CD14-positive monocyte (primary cell): Measurements from ENCODE around the gene ATP5PD. TPM values are rescaled to one million over a fixed set of nuclear protein-coding genes. Genes with fewer than 3 reads are reported as not detected.
A peak's percentile ranks its signal among the peaks of the same experiment; 100 is the strongest.
"Not testable (repeated sequence)": the region's sequence is repeated elsewhere in the genome, so short reads cannot be mapped to it uniquely, and the experiment has no call there.

Source experiments
- DNase-seq, 3 donors: peaks; one replicate each; pipeline ENCODE4 v3.0.0-alpha.2; 2011 to 2022
- H2AFZ ChIP-seq: 2 replicates; pipeline ENCODE4 v1.6.0; 2012; ENCODE audit warnings: mild to moderate bottlenecking, low read depth, low read length, inconsistent platforms; ENCODE audit not compliant: insufficient read depth, poor library complexity, severe bottlenecking
- H3K27ac ChIP-seq, 2 donors: 1 replicate in 1 of 2; 2 replicates in 1 of 2; pipeline ENCODE4 v1.5.1; 2012 to 2013; ENCODE audit warnings: low read length in 2 of 2, control low read depth in 1 of 2, inconsistent platforms in 1 of 2, low read depth in 1 of 2, mild to moderate bottlenecking in 1 of 2
- H3K27me3 ChIP-seq, 2 donors: one replicate each; pipeline versions ENCODE4 v1.6.0 to v1.6.1; 2011 to 2013; ENCODE audit warnings: low read length in 2 of 2; ENCODE audit not compliant: control insufficient read depth in 2 of 2, insufficient read depth in 2 of 2
- H3K36me3 ChIP-seq, 2 donors: replicated peaks in 1 of 2; 1 replicate in 1 of 2; 2 replicates in 1 of 2; pipeline versions ENCODE4 v1.5.1 to v1.6.1; 2012 to 2013; ENCODE audit warnings: low read length in 2 of 2, control low read depth in 1 of 2, inconsistent platforms in 1 of 2, mild to moderate bottlenecking in 1 of 2; ENCODE audit not compliant: insufficient read depth in 2 of 2, control insufficient read depth in 1 of 2
- H3K4me1 ChIP-seq, 2 donors: 1 replicate in 1 of 2; 2 replicates in 1 of 2; pipeline versions ENCODE4 v1.5.1 to v1.6.1; 2012 to 2013; ENCODE audit warnings: low read length in 2 of 2, control low read depth in 1 of 2, inconsistent platforms in 1 of 2, mild to moderate bottlenecking in 1 of 2, moderate library complexity in 1 of 2; ENCODE audit not compliant: insufficient read depth in 2 of 2, control insufficient read depth in 1 of 2
- H3K4me2 ChIP-seq: replicated peaks from 2 replicates; pipeline ENCODE3; 2012; ENCODE audit warnings: low read length, moderate library complexity, mild to moderate bottlenecking; ENCODE audit not compliant: poor library complexity, severe bottlenecking; ENCODE audit errors: extremely low read depth
- H3K4me3 ChIP-seq, 3 experiments: fragments of 200-600 bp in 1 of 3; sonication (generic) in 1 of 3; replicated peaks in 1 of 3; 1 replicate in 2 of 3; 2 replicates in 1 of 3; pipeline ENCODE4 v1.5.1; 2011 to 2013; ENCODE audit warnings: low read length in 3 of 3, mild to moderate bottlenecking in 3 of 3, control low read depth in 2 of 3, low read depth in 2 of 3, inconsistent platforms in 1 of 3, moderate library complexity in 1 of 3
- H3K79me2 ChIP-seq: 2 replicates; pipeline ENCODE4 v1.6.0; 2012; ENCODE audit warnings: mild to moderate bottlenecking, control low read depth, inconsistent platforms, low read length, moderate library complexity; ENCODE audit not compliant: insufficient read depth
- H3K9ac ChIP-seq: 2 replicates; pipeline ENCODE4 v1.6.0; 2017; ENCODE audit warnings: low read length, mild to moderate bottlenecking; ENCODE audit not compliant: insufficient read depth, poor library complexity, severe bottlenecking
- H3K9me3 ChIP-seq, 2 donors: replicated peaks in 1 of 2; 1 replicate in 1 of 2; 2 replicates in 1 of 2; pipeline versions ENCODE4 v1.5.1 to v1.6.1; 2012 to 2013; ENCODE audit warnings: low read length in 2 of 2, control low read depth in 1 of 2; ENCODE audit not compliant: control insufficient read depth in 1 of 2, insufficient read depth in 1 of 2
- H4K20me1 ChIP-seq: 2 replicates; pipeline ENCODE4 v1.6.0; 2012; ENCODE audit warnings: mild to moderate bottlenecking, low read length, control low read depth, moderate library complexity; ENCODE audit not compliant: insufficient read depth
- H3K27ac Mint-ChIP-seq, 7 donors: one replicate each; pipeline ENCODE4 v1.8.0; 2020; ENCODE audit warnings: mild to moderate bottlenecking in 7 of 7, mixed read lengths in 7 of 7, moderate library complexity in 6 of 7, inconsistent platforms in 2 of 7
- H3K27me3 Mint-ChIP-seq, 3 donors: one replicate each; pipeline ENCODE4 v1.8.0; 2021 to 2022; ENCODE audit warnings: low read depth in 3 of 3, mild to moderate bottlenecking in 3 of 3, mixed read lengths in 3 of 3, moderate library complexity in 3 of 3, inconsistent platforms in 1 of 3
- H3K36me3 Mint-ChIP-seq, 2 donors: one replicate each; pipeline ENCODE4 v1.8.0; 2020; ENCODE audit warnings: mixed read lengths in 2 of 2, inconsistent platforms in 1 of 2, mild to moderate bottlenecking in 1 of 2
- H3K4me1 Mint-ChIP-seq: one replicate; pipeline ENCODE4 v1.8.0; 2020; ENCODE audit warnings: mild to moderate bottlenecking, mixed read lengths
- H3K4me3 Mint-ChIP-seq, 2 donors: one replicate each; pipeline ENCODE4 v1.8.0; 2020; ENCODE audit warnings: mild to moderate bottlenecking in 2 of 2, mixed read lengths in 2 of 2, moderate library complexity in 1 of 2
- H3K9me3 Mint-ChIP-seq, 7 donors: one replicate each; pipeline ENCODE4 v1.8.0; 2020 to 2022; ENCODE audit warnings: mixed read lengths in 7 of 7, mild to moderate bottlenecking in 6 of 7, moderate library complexity in 6 of 7, inconsistent platforms in 2 of 7
- WGBS: methylation state at CpG from one replicate; pipeline ENCODE4 v1.1.5; 2013; ENCODE audit warnings: missing lambda C conversion rate; ENCODE audit not compliant: insufficient coverage; 5-methylcytosine and 5-hydroxymethylcytosine counted together
- intact Hi-C, 2 donors: fragments of 100-400 bp; cut with micrococcal nuclease; formaldehyde crosslinking; loops; one replicate each; pipeline versions ENCODE4 v1.15.0 to v1.15.1; 2023
- polyA plus RNA-seq, 3 donors: library from polyadenylated mRNA; depleted of rRNA in 1 of 3; unstranded in 2 of 3; stranded (reverse) in 1 of 3; fragments of 300-500 nt in 2 of 3; fragments of >200 nt in 1 of 3; fragmentation: Illumina TruSeq in 2 of 3; gene quantifications; 1 replicate in 2 of 3; 2 replicates in 1 of 3; pipeline ENCODE4 v1.2.3, GENCODE V29; 2012 to 2021
- TF ChIP-seq, protein P1 (sequence below): fragments of 200-600 bp; IDR thresholded peaks from one replicate; pipeline ENCODE4 v1.8.0; 2022; ENCODE audit warnings: antibody characterized with exemption, mild to moderate bottlenecking

ATP5PD gene
- polyA plus RNA-seq, 3 donors: 139 to 451 (median 437) TPM

DNA sequence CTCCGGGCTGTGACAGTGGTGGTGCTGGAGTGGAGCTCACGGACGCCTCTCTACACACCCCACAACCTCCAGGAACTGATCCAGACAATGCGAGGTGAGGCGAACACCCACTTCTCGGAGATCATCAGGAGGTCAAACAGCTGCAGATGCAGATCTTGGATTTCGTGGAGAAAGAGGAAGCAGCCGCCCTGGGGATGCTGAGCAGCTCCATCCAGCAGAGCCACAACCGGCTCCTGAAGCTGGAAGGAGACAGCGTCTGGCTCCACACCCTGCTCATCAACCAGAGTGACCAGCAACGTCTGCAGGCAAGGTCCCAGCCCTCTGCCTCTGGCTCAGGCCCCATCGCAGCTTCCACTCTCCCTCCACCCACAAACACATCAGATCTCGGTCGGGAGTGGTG is 27.8 kb upstream of the ATP5PD start:
- no peaks in the 10 kb centered on the region for H3K27me3 Mint-ChIP-seq
- intact Hi-C loops: no loop called here
- no peak overlapping the region for H3K4me2 ChIP-seq

DNA sequence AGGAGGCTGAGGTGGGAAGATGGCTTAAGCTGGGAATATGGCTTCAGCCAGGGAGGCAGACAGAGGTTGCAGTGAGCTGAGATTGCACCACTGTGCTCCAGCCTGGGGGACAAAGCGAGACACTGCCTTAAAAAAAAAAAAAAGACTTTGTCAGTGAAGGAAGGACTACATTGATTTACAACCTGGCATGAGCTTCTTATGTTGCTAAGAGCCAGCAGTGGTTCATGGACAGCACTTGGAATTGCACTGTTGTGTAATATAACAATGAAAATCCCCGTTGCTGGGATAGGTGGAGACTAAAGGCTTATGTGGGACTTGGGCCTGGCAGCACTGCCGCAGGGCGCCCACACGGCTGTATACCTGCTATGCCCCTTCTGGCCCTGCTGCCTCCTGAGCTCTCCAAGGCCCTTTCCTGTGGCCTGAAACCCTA is 26.9 kb upstream of the ATP5PD start:
- Histone ChIP-seq H3K4me3 (no peak overlapping the region), H3K36me3 (no peaks in the 10 kb centered on the region), H3K27ac (no peak overlapping the region), H4K20me1 (no peaks in the 10 kb centered on the region), H3K4me2 (no peak overlapping the region), H3K9ac (no peak overlapping the region), H3K27me3 (no peaks in the 10 kb centered on the region), H2AFZ (no peak overlapping the region), H3K9me3 (no peaks in the 10 kb centered on the region), H3K4me1 (peaks cover 35 to 38% of the 10 kb centered on the region in 2 donors), H3K79me2 (no peaks in the 10 kb centered on the region)
- Mint-ChIP-seq H3K36me3 (no peaks in the 10 kb centered on the region), H3K4me1 (peaks cover 39% of the 10 kb centered on the region), H3K27ac (no peak overlapping the region), H3K27me3 (no peaks in the 10 kb centered on the region), H3K9me3 (no peaks in the 10 kb centered on the region), H3K4me3 (no peak overlapping the region)
- TF ChIP-seq, protein P1, sequence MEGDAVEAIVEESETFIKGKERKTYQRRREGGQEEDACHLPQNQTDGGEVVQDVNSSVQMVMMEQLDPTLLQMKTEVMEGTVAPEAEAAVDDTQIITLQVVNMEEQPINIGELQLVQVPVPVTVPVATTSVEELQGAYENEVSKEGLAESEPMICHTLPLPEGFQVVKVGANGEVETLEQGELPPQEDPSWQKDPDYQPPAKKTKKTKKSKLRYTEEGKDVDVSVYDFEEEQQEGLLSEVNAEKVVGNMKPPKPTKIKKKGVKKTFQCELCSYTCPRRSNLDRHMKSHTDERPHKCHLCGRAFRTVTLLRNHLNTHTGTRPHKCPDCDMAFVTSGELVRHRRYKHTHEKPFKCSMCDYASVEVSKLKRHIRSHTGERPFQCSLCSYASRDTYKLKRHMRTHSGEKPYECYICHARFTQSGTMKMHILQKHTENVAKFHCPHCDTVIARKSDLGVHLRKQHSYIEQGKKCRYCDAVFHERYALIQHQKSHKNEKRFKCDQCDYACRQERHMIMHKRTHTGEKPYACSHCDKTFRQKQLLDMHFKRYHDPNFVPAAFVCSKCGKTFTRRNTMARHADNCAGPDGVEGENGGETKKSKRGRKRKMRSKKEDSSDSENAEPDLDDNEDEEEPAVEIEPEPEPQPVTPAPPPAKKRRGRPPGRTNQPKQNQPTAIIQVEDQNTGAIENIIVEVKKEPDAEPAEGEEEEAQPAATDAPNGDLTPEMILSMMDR: no peak
- intact Hi-C loops: no loop called here
- 92% methylated on average over 5 of the region's 5 CpGs for WGBS
- DNase-seq: no peak

More for the DNA sequence above, 27.8 kb upstream of the ATP5PD start:
- 84% methylated on average over 10 of the region's 14 CpGs for WGBS
- Histone ChIP-seq H3K79me2 (no peaks in the 10 kb centered on the region), H3K4me3 (no peak overlapping the region), H2AFZ (no peak overlapping the region), H4K20me1 (no peaks in the 10 kb centered on the region), H3K4me1 (peaks cover 43 to 44% of the 10 kb centered on the region in 2 donors), H3K27ac (no peak overlapping the region), H3K9ac (no peak overlapping the region), H3K27me3 (no peaks in the 10 kb centered on the region), H3K9me3 (no peaks in the 10 kb centered on the region), H3K36me3 (no peaks in the 10 kb centered on the region)
- peak overlapping the region in 1 of 7 donors; percentile 41 for H3K27ac Mint-ChIP-seq
- DNase-seq: no peak
- no peak overlapping the region for H3K4me3 Mint-ChIP-seq
- H3K4me1 Mint-ChIP-seq: peaks cover 46% of the 10 kb centered on the region
- no peaks in the 10 kb centered on the region for H3K36me3 Mint-ChIP-seq
- no peaks in the 10 kb centered on the region for H3K9me3 Mint-ChIP-seq
- TF ChIP-seq, protein P1: no peak

DNA sequence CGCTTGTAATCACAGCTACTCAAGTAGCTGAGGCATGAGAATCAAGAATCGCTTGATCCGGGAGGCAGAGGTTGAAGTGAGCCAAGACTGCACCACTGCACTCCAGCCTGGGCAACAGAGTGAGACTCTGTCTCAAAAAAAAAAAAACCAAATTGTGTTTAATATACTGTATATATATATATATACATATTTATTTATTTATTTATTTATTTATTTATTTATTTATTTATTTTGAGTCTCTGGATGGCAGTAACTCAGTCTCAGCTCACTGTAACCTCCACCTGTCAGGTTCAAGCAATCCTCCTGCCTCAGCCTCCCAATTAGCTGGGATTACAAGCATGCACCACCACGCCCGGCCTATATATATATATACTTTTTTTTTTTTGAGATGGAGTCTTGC is 26.1 kb upstream of the ATP5PD start:
- H3K27ac Mint-ChIP-seq, H3K9me3 Mint-ChIP-seq, H3K4me3 Mint-ChIP-seq, H3K36me3 Mint-ChIP-seq, H4K20me1 ChIP-seq, H3K27me3 ChIP-seq, DNase-seq, H3K4me2 ChIP-seq, intact Hi-C loops, H3K9ac ChIP-seq, H3K9me3 ChIP-seq, H3K4me3 ChIP-seq, H3K79me2 ChIP-seq, H2AFZ ChIP-seq, H3K27ac ChIP-seq, H3K36me3 ChIP-seq, H3K27me3 Mint-ChIP-seq: not testable (repeated sequence)
- 100% methylated on average over 3 of the region's 5 CpGs for WGBS
- H3K4me1 Mint-ChIP-seq: peaks cover 34% of the 10 kb centered on the region
- peaks cover 28 to 30% of the 10 kb centered on the region in 2 donors for H3K4me1 ChIP-seq
